GM18867 (cell line): ENCODE results near the gene HOXA5.

Source experiments
- ATAC-seq: cut with Tn5 transposase; IDR thresholded peaks from one replicate; pipeline ENCODE4 v1.9.1; 2021; ENCODE audit warnings: mild to moderate bottlenecking, moderate library complexity; ENCODE audit not compliant: unreplicated experiment

The HOXA5 gene

DNA sequence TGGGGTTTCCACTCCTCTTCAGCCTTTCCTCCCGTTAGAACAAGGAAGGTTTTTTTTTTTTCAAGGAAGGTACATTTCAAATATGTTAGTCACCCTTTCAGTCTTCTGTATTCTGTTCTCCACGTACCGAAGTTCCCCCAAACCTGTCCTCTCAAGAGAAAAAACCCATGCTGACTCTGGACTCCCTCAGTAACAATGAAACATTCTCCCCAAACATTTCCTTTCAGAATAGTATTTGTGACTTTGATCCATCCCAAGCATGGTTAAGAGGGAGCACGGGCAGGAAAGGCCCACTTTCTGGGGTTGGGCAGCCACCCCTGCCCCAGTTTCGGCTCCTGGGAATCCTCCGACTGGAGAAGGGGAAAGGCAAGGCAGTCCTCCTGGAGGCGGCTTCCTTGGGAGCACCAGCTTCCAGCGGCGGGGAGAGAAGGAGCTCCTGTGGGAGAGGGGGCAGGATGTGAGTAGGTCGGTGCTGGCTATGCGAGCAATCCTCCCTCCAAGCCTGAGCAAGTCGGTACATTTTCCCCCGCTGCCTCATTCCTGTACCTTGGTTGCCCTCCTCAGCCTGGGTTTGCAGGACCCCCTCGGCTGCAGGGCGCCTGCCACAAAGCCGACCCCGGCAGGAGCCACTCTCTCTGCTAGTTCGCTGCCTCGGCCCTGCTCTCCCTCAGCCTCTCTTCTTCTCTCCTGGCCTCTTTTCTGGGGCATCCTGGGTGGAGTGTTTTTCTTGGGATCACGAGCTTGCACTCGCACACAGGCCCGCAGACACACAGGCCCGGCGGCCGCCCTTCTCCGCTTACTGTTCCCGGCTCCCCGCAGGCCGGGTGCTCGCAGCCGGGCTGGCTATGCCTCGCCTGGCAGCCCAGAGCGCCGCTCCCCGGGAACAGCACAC, 45.5 kb downstream of the HOXA5 start:
- no peak for ATAC-seq

- ATAC-seq: no peak
Observed at GRCh38 chr7:27096768-27097514, 46.5 kb downstream of the HOXA5 start.

DNA sequence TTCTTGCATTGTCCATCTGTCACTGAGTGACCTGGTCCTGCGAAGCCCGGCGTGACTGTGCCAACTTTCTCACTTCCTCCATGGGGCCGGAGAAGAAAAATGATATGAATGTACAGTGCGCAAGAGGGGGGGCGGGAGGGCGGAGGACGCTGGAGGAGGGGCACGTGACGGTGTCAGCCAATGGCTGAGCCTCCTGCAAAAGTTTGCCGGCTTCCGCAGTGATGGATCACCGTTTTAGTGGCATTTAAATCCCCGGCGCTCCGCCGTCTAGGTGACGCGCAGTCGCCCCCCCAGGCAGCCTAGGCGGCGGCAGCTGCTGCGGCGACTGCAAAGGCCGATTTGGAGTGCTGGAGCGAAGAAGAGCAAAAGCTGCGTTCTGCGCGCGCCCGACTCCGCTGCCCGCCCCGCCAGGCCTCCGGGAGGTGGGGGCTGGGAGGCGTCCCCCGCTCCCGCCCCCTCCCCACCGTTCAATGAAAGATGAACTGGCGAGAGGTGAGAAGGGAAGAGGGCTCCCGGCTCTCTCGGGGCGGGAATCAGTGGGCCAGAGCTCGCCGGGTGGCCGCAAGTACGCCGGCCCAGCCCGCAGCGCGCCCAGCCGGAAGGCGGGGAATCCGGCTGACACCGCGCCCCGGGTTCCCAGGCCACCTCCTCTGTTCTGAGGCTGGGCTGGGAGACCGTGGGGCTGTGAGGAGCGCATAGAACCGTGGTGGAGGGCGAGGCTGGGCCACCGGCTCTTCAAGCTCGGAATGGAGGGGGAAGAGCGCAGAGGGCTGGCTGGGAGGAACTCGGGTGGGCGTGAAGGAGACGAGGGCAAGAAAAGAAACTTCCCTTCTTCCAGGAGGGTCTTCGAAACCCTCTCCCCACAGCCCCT, 47.3 kb downstream of the HOXA5 start, which contains the start of gene HOXA1:
TSS of gene HOXA1 (minus strand) at position 104 of the 871 bp plus-strand sequence. CDS start at position 16, 88 bp downstream.
- ATAC-seq: peak; percentile 89

- ATAC-seq: peak; percentile 8
Observed at GRCh38 chr7:27095050-27095896, 48.2 kb downstream of the HOXA5 start.

DNA sequence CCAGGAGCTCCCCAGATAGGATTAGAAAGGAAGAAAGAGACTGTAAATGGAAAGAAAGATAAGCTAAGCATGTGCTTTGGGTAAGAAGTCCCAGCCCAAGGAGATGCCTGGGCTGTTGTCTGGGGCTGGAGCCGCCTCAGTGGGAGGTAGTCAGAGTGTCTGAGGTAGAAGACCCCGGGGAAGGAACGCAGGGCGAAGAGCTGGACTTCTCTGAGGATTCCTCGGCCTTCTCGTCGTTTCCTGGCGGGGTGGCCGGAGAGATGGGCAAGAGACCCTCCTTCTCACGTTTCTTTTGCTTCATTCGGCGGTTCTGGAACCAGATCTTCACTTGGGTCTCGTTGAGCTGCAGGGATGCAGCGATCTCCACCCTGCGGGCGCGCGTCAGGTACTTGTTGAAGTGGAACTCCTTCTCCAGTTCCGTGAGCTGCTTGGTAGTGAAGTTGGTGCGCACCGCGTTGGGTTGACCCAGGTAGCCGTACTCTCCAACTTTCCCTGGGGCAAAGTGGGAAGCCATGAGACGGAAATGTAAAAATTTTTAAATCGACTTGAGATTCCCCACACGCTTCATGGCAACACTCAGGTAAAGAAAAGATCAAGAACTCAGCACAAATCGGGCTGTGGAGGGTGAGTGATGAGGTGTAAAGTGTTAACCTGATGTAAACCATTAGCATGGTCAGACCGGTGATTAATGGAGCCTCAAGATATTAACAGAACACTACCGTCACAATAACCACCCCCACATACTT, 49.0 kb downstream of the HOXA5 start:
- ATAC-seq: no peak

- no peak for ATAC-seq
Observed at GRCh38 chr7:27093184-27093895, 50.1 kb downstream of the HOXA5 start.

DNA sequence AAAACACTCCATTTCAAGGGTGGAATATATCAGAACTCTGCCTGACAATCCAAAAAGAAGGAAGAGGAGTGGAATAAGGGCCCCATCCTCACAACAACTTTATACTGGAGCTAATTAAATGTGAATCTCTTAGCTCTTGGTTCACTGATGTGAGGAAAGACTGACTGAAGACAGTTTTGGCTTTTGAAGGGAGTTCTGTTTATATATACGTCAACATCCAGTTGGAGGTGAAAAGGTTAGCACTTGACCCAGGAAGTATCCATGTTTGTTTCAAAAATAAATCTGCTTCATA, 50.7 kb downstream of the HOXA5 start:
- ATAC-seq: no peak

- ATAC-seq: no peak
Observed at GRCh38 chr7:27091941-27092818, 51.3 kb downstream of the HOXA5 start.

DNA sequence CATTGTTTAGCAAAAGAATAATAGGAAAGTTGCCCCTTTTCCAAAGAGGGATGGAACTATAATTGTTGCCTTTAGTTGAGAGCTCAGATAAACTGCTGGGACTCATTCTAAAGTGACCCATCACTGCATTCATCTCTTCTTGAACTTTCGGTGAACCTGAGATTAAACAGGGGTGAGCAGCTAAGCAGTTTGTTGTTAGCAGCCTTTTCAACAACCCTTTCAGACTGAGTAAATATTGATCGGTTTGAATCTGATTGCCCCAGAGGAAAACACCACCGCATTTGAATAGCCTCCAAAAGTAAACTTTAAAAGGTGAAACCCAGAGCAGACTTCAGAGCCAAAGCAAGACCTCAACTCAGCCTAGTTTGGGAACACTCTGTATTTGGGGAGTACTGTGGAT, 52.4 kb downstream of the HOXA5 start:
- ATAC-seq: no peak
